C4-2B (cell line): ENCODE results near the gene FOXP1.

Source experiments
- H3K27ac ChIP-seq: fragments of 450-650 bp; 2 replicates; pipeline ENCODE4 v1.5.1; 2017
- CTCF ChIP-seq: fragments of 450-650 bp; conservative IDR thresholded peaks from 2 replicates; pipeline ENCODE4 v1.5.1; 2017; ENCODE audit warnings: mild to moderate bottlenecking
- ZFX ChIP-seq: fragments of 450-650 bp; IDR thresholded peaks from 2 replicates; pipeline ENCODE4 v1.6.1; 2017

Gene FOXP1

GRCh38 chr3:71578054-71578751, 5.3 kb downstream of the FOXP1 start:
- TF ChIP-seq CTCF (no peak), ZFX (no peak)
- H3K27ac ChIP-seq = no peak overlapping the region

- TF ChIP-seq CTCF (no peak), ZFX (no peak)
- no peak overlapping the region for H3K27ac ChIP-seq
Observed at GRCh38 chr3:71577011-71577410, 6.5 kb downstream of the FOXP1 start.

- TF ChIP-seq ZFX (no peak), CTCF (no peak)
Observed at GRCh38 chr3:71575433-71575832, 8.1 kb downstream of the FOXP1 start.

GRCh38 chr3:71573181-71573580, 10.3 kb downstream of the FOXP1 start:
- H3K27ac ChIP-seq = no peak overlapping the region
- no peak for TF ChIP-seq CTCF
- no peak for TF ChIP-seq ZFX

More at GRCh38 chr3:71575433-71575832, 8.1 kb downstream of the FOXP1 start:
- no peak overlapping the region for H3K27ac ChIP-seq

- TF ChIP-seq ZFX (no peak), CTCF (no peak)
- H3K27ac ChIP-seq = no peak overlapping the region
Observed at GRCh38 chr3:71570546-71570945, 13.0 kb downstream of the FOXP1 start.

GRCh38 chr3:71568207-71568606, 15.3 kb downstream of the FOXP1 start:
- no peak overlapping the region for H3K27ac ChIP-seq
- TF ChIP-seq CTCF = no peak
- no peak for TF ChIP-seq ZFX

GRCh38 chr3:71566776-71567175, 16.8 kb downstream of the FOXP1 start:
- H3K27ac ChIP-seq = no peak overlapping the region
- no peak for TF ChIP-seq ZFX
- no peak for TF ChIP-seq CTCF
